BJ (cell line): ENCODE measurements around the gene PLIN1. TPM values are rescaled to one million over a fixed set of nuclear protein-coding genes. Genes with fewer than 3 reads are reported as not detected.

Source experiments
- CTCF ChIA-PET: fragments of 350-600 bp; formaldehyde crosslinking; extraction: SDS; loops from one replicate; lab custom pipeline; 2021; ENCODE audit warnings: antibody characterized with exemption, inconsistent platforms; lab: Yijun Ruan, JAX
- POLR2A ChIA-PET: fragments of 300-600 bp; sonication (Branson Sonifier 250); formaldehyde crosslinking; extraction: SDS; loops from one replicate; lab custom pipeline; 2021; ENCODE audit warnings: antibody characterized with exemption; lab: Charles Lee
- DNase-seq: peaks from one replicate; pipeline ENCODE4 v3.0.0-alpha.2; 2011; ENCODE audit warnings: low read depth
- H3K27me3 ChIP-seq: 2 replicates; pipeline ENCODE4 v1.6.0; 2011; ENCODE audit warnings: low read length; ENCODE audit not compliant: control insufficient read depth, insufficient read depth
- H3K36me3 ChIP-seq: 2 replicates; pipeline ENCODE4 v1.5.1; 2011; ENCODE audit warnings: low read length; ENCODE audit not compliant: control insufficient read depth, insufficient read depth
- H3K4me3 ChIP-seq: 2 replicates; pipeline ENCODE4 v1.5.1; 2011; ENCODE audit warnings: low read depth, mild to moderate bottlenecking, control low read depth, low read length
- polyA plus RNA-seq: library from polyadenylated mRNA; depleted of rRNA; stranded (reverse); fragments of >200 nt; gene quantifications from 2 replicates; pipeline ENCODE4 v1.2.3, GENCODE V29; 2011
- TF ChIP-seq, protein P1 (sequence below): IDR thresholded peaks from 2 replicates; pipeline ENCODE4 v1.5.1; 2011; ENCODE audit warnings: low read depth, mild to moderate bottlenecking, control low read depth, inconsistent platforms, low read length, moderate library complexity; ENCODE audit not compliant: insufficient read depth

PLIN1 gene
- polyA plus RNA-seq, 1 experiment: 0.06 TPM

DNA sequence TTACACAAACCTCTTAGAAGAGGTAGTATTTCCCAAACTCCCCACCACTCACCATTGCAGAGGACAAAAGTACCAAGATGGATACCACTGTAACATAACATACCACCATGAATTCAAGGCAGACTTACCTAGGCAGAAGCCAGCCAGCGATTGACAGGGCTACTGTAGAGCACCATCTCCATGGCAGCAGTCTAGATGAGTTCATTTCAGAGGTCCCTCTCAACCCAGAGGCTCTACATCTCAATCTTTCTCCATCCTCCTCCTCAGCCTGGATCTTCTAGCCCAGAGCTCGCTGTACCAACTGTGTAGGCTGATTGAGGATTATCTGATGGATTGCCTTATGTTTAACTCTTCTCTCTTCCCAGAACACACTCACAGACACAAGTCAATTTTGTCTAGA, 2.0 kb upstream of the PLIN1 start:
- Histone ChIP-seq H3K4me3 (no peak overlapping the region), H3K27me3 (no peaks in the 10 kb centered on the region), H3K36me3 (no peaks in the 10 kb centered on the region; the same call in 1 of the 2 replicates)
- POLR2A ChIA-PET: no interaction called here
- no peak for DNase-seq
- TF ChIP-seq, protein P1, sequence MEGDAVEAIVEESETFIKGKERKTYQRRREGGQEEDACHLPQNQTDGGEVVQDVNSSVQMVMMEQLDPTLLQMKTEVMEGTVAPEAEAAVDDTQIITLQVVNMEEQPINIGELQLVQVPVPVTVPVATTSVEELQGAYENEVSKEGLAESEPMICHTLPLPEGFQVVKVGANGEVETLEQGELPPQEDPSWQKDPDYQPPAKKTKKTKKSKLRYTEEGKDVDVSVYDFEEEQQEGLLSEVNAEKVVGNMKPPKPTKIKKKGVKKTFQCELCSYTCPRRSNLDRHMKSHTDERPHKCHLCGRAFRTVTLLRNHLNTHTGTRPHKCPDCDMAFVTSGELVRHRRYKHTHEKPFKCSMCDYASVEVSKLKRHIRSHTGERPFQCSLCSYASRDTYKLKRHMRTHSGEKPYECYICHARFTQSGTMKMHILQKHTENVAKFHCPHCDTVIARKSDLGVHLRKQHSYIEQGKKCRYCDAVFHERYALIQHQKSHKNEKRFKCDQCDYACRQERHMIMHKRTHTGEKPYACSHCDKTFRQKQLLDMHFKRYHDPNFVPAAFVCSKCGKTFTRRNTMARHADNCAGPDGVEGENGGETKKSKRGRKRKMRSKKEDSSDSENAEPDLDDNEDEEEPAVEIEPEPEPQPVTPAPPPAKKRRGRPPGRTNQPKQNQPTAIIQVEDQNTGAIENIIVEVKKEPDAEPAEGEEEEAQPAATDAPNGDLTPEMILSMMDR: no peak
- CTCF ChIA-PET: interaction anchor here (0.5 kb wide), 1 partner anchor 15 kb away, joined by 3 read pairs; no protein-coding TSS in a partner anchor

DNA sequence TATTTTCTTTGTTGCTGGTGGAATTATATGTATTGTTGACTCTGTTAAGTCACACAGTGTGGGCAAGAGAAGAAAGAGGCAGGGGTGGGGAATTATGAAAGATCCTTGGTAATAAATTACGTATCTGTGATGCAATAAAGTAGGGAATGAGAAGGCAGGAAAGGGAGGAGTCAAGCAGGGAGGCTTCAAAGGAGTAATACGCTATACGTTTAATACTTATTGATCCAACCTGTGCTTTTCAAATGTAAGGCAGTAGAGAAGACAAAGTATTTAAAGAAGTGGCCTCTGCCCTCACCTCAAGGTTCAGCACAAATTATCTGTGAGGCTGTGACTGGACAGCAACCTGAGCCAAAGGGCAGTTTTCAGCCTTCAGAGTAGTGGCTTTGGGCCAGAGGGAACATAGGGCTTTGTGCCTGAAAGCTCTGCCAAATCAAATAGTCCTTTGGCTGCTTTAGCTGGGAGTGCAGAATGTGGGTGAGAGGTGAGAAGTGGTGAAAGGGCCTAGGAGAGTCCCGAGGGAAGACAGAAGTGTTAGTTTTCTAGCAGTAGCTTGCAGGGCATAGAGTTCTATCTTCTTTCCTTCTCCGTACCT, 1.2 kb upstream of the PLIN1 start:
- TF ChIP-seq, protein P1: no peak

DNA sequence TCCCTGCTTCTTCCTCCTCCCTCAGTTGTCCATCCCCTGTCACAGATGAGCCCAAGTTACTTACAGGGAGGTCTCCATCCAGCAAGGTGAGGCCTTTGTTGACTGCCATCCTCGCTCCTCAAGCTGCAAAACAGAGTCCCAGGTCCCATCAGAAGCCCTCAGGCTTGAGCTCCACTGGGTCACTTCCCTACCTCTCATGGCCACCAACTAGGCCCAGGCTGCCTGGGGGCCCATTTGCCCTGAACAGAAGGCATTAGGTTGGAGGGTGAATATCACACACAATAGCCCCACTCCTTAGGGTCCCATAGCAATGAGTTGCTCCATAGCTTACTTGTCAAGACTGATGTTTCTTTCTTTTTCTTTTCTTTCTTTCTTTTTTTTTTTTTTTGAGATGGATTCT, 1.8 kb downstream of the PLIN1 start:
- DNase-seq: no peak
- POLR2A ChIA-PET: no interaction called here
- CTCF ChIA-PET: no interaction called here
- no peaks in the 10 kb centered on the region for H3K27me3 ChIP-seq
- no peak overlapping the region for H3K4me3 ChIP-seq
- no peaks in the 10 kb centered on the region for H3K36me3 ChIP-seq
- TF ChIP-seq, protein P1: no peak

More for the DNA sequence above, 1.2 kb upstream of the PLIN1 start:
- CTCF ChIA-PET: interaction anchor here (0.5 kb wide), 1 partner anchor 14 kb away, joined by 3 read pairs; no protein-coding TSS in a partner anchor
- H3K36me3 ChIP-seq: no peaks in the 10 kb centered on the region; the same call in 1 of the 2 replicates
- no peaks in the 10 kb centered on the region for H3K27me3 ChIP-seq
- H3K4me3 ChIP-seq: no peak overlapping the region
- POLR2A ChIA-PET: no interaction called here
- no peak for DNase-seq

DNA sequence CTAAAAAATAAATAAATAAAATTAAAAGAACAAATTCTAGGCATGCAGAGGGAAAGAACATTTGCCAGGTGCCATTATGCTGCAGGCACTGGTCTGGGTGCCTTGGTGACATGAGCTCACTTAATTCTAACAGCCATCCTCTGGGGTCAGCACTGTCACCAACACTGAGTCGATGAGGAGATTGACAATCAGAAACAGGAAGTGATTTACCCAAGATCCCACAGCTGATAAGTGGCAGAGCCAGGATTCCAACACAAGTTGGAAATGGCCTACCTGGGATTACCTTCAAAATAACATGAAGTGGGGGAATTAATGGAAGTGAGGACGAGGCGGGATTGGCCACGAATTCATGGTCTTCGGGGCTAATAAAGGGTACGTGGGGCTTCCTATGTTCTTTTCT, 3.6 kb downstream of the PLIN1 start:
- no peaks in the 10 kb centered on the region for H3K27me3 ChIP-seq
- H3K4me3 ChIP-seq: no peak overlapping the region
- POLR2A ChIA-PET: no interaction called here
- no peak for DNase-seq
- CTCF ChIA-PET: interaction anchor here (0.8 kb wide), 1 partner anchor 8 kb away, joined by 3 read pairs; no protein-coding TSS in a partner anchor
- H3K36me3 ChIP-seq: no peaks in the 10 kb centered on the region
- TF ChIP-seq, protein P1: no peak

DNA sequence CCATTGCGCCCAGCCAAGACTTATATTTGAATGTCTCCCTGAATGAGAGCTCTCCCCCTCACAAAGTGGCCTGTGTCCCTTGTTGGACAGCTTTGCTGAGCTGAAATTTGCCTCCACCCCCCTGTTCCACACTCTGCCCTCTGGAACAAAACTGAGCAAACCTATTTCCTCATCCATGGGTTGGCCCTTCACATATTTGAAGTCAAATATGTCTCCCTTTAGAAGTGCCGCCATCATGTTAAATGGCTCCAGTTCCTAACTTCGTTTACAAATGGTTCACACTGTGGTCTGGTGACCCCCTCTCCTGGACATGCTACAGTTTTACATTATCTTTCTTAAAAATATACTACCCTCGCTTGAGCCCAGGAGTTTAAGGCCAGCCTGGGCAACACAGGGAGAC, 4.6 kb downstream of the PLIN1 start:
- H3K36me3 ChIP-seq: no peaks in the 10 kb centered on the region
- TF ChIP-seq, protein P1: no peak

More for the DNA sequence above, 4.6 kb downstream of the PLIN1 start:
- ChIA-PET POLR2A (no interaction called here), CTCF (interaction anchor here (0.6 to 1.6 kb wide), 6 partner anchors 9 to 27 kb away, joined by 3 to 5 read pairs (median 4); no protein-coding TSS in a partner anchor)
- H3K27me3 ChIP-seq: no peaks in the 10 kb centered on the region
- DNase-seq: no peak
- no peak overlapping the region for H3K4me3 ChIP-seq
